ENCODE results near the gene ABHD16B.

- TF ChIP-seq TBL1XR1 (IDR thresholded peaks at IDR 0.05; ENCODE audit: low read depth, low read length) (no peak), RFX5 (IDR thresholded peaks at IDR 0.05; ENCODE audit: low read depth, low read length) (no peak), MYB (IDR thresholded peaks at IDR 0.05; ENCODE audit: borderline replicate concordance, low read depth, low read length) (no peak), POLR2AphosphoS5 (IDR thresholded peaks at IDR 0.05; ENCODE audit: low read length) (no peak), SIN3A (IDR thresholded peaks at IDR 0.05; ENCODE audit: low read depth, low read length) (no peak), CEBPB (IDR thresholded peaks at IDR 0.05; ENCODE audit: borderline replicate concordance in 1 of 2, low read depth in 2 of 2, low read length in 2 of 2) (no peak), BHLHE40 (IDR thresholded peaks at IDR 0.05; ENCODE audit: borderline replicate concordance in 1 of 2, low read depth in 2 of 2, low read length in 1 of 2) (no peak), ELK1 (IDR thresholded peaks at IDR 0.05; ENCODE audit: low read depth, low read length) (no peak), POLR2A (IDR thresholded peaks at IDR 0.05; ENCODE audit: low read depth, low read length) (no peak), PBX3 (IDR thresholded peaks at IDR 0.05; ENCODE audit: insufficient replicate concordance, low read depth, low read length) (no peak), JUND (IDR thresholded peaks at IDR 0.05; ENCODE audit: low read depth, low read length) (no peak)
- TF ChIP-seq, protein P1, sequence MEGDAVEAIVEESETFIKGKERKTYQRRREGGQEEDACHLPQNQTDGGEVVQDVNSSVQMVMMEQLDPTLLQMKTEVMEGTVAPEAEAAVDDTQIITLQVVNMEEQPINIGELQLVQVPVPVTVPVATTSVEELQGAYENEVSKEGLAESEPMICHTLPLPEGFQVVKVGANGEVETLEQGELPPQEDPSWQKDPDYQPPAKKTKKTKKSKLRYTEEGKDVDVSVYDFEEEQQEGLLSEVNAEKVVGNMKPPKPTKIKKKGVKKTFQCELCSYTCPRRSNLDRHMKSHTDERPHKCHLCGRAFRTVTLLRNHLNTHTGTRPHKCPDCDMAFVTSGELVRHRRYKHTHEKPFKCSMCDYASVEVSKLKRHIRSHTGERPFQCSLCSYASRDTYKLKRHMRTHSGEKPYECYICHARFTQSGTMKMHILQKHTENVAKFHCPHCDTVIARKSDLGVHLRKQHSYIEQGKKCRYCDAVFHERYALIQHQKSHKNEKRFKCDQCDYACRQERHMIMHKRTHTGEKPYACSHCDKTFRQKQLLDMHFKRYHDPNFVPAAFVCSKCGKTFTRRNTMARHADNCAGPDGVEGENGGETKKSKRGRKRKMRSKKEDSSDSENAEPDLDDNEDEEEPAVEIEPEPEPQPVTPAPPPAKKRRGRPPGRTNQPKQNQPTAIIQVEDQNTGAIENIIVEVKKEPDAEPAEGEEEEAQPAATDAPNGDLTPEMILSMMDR (IDR thresholded peaks at IDR 0.05 in 2 of 3, conservative IDR thresholded peaks at IDR 0.05 in 1 of 3; ENCODE audit: control insufficient read depth in 2 of 3, extremely low read depth in 1 of 3, insufficient read depth in 1 of 3, low read depth in 3 of 3, low read length in 3 of 3) = no peak
Observed at GRCh38 chr20:63829945-63830835, 31.1 kb upstream of the ABHD16B start.
